ENCODE measurements around the gene LY6G6C. TPM values are rescaled to one million over a fixed set of nuclear protein-coding genes. Genes with fewer than 3 reads are reported as not detected.
A peak's percentile ranks its signal among the peaks of the same experiment; 100 is the strongest.

Gene LY6G6C
- not detected for total RNA-seq

GRCh38 chr6:31721351-31722020 lies at the start of gene LY6G6C:
LY6G6C (minus strand) TSS chr6:31721746; CDS start chr6:31721679, 67 bp downstream.
- no peak within 1 kb of the TSS for H3K27ac Mint-ChIP-seq
- H3K27me3 Mint-ChIP-seq = no peaks in the 10 kb centered on the region

GRCh38 chr6:31770860-31771259 lies 49.3 kb upstream of the LY6G6C start:
- Mint-ChIP-seq H3K36me3 (peaks cover 14% of the 10 kb centered on the region), H3K27me3 (peaks cover 3% of the 10 kb centered on the region), H3K4me3 (no peak overlapping the region), H3K27ac (no peak overlapping the region), H3K4me1 (peaks cover 25% of the 10 kb centered on the region), H3K9me3 (peaks cover 2% of the 10 kb centered on the region)
- no peak for DNase-seq

More at GRCh38 chr6:31721351-31722020, at the start of gene LY6G6C:
- H3K9me3 Mint-ChIP-seq = no peaks in the 10 kb centered on the region
- H3K36me3 Mint-ChIP-seq = peaks cover 4% of the 10 kb centered on the region
- peaks cover 9% of the 10 kb centered on the region for H3K4me1 Mint-ChIP-seq
- no peak for DNase-seq
- H3K4me3 Mint-ChIP-seq = no peak within 1 kb of the TSS

GRCh38 chr6:31769684-31770371 lies 48.3 kb upstream of the LY6G6C start:
- no peak overlapping the region for H3K27ac Mint-ChIP-seq
- peak; percentile 81 for DNase-seq
- peaks cover 18% of the 10 kb centered on the region for H3K4me1 Mint-ChIP-seq
- H3K9me3 Mint-ChIP-seq = peaks cover 2% of the 10 kb centered on the region
- H3K27me3 Mint-ChIP-seq = no peaks in the 10 kb centered on the region
- H3K36me3 Mint-ChIP-seq = peaks cover 18% of the 10 kb centered on the region
- H3K4me3 Mint-ChIP-seq = no peak overlapping the region

- Mint-ChIP-seq H3K27ac (no peak overlapping the region), H3K4me1 (peaks cover 18% of the 10 kb centered on the region)
These were observed 47.1 kb upstream of the LY6G6C start for GRCh38 chr6:31768363-31769257.

GRCh38 chr6:31767096-31767645 lies 45.6 kb upstream of the LY6G6C start:
- no peak overlapping the region for H3K4me3 Mint-ChIP-seq
- H3K27me3 Mint-ChIP-seq = no peaks in the 10 kb centered on the region
- H3K36me3 Mint-ChIP-seq = peaks cover 28% of the 10 kb centered on the region
- no peak overlapping the region for H3K27ac Mint-ChIP-seq
- DNase-seq = no peak
- H3K9me3 Mint-ChIP-seq = peaks cover 2% of the 10 kb centered on the region
- H3K4me1 Mint-ChIP-seq = peaks cover 14% of the 10 kb centered on the region

More at GRCh38 chr6:31768363-31769257, 47.1 kb upstream of the LY6G6C start:
- Mint-ChIP-seq H3K27me3 (no peaks in the 10 kb centered on the region), H3K36me3 (peaks cover 23% of the 10 kb centered on the region), H3K4me3 (no peak overlapping the region), H3K9me3 (peaks cover 2% of the 10 kb centered on the region)
- no peak for DNase-seq

- H3K36me3 Mint-ChIP-seq = peaks cover 29% of the 10 kb centered on the region
- H3K4me1 Mint-ChIP-seq = peaks cover 7% of the 10 kb centered on the region
- DNase-seq = no peak
- H3K4me3 Mint-ChIP-seq = no peak overlapping the region
- H3K27me3 Mint-ChIP-seq = no peaks in the 10 kb centered on the region
- H3K9me3 Mint-ChIP-seq = no peaks in the 10 kb centered on the region
- no peak overlapping the region for H3K27ac Mint-ChIP-seq
These were observed 44.6 kb upstream of the LY6G6C start for GRCh38 chr6:31765910-31766794.

- no peaks in the 10 kb centered on the region for H3K9me3 Mint-ChIP-seq
- H3K36me3 Mint-ChIP-seq = peaks cover 34% of the 10 kb centered on the region
- DNase-seq = no peak
- no peaks in the 10 kb centered on the region for H3K27me3 Mint-ChIP-seq
- no peak overlapping the region for H3K4me3 Mint-ChIP-seq
- peaks cover 5% of the 10 kb centered on the region for H3K4me1 Mint-ChIP-seq
- H3K27ac Mint-ChIP-seq = no peak overlapping the region
These were observed 44.0 kb upstream of the LY6G6C start for GRCh38 chr6:31765559-31765909.

- Mint-ChIP-seq H3K4me3 (no peak overlapping the region), H3K27me3 (no peaks in the 10 kb centered on the region), H3K9me3 (no peaks in the 10 kb centered on the region), H3K27ac (no peak overlapping the region), H3K4me1 (no peaks in the 10 kb centered on the region), H3K36me3 (peaks cover 38% of the 10 kb centered on the region)
- DNase-seq = no peak
These were observed 42.7 kb upstream of the LY6G6C start for GRCh38 chr6:31764198-31764597.

GRCh38 chr6:31763619-31763940 lies 42.0 kb upstream of the LY6G6C start:
- H3K9me3 Mint-ChIP-seq = no peaks in the 10 kb centered on the region
- no peak for DNase-seq
- no peaks in the 10 kb centered on the region for H3K4me1 Mint-ChIP-seq
- peaks cover 44% of the 10 kb centered on the region for H3K36me3 Mint-ChIP-seq
- no peaks in the 10 kb centered on the region for H3K27me3 Mint-ChIP-seq
- no peak overlapping the region for H3K4me3 Mint-ChIP-seq
- H3K27ac Mint-ChIP-seq = no peak overlapping the region

- Mint-ChIP-seq H3K27ac (no peak overlapping the region), H3K4me1 (no peaks in the 10 kb centered on the region), H3K4me3 (no peak overlapping the region), H3K9me3 (no peaks in the 10 kb centered on the region), H3K27me3 (no peaks in the 10 kb centered on the region), H3K36me3 (peaks cover 46% of the 10 kb centered on the region)
- no peak for DNase-seq
These were observed 41.5 kb upstream of the LY6G6C start for GRCh38 chr6:31762878-31763618.

GRCh38 chr6:31762356-31762755 lies 40.8 kb upstream of the LY6G6C start, which contains the start of gene SAPCD1:
SAPCD1 (plus strand) TSS chr6:31762656; CDS start chr6:31763055, 399 bp downstream.
- H3K4me3 Mint-ChIP-seq = no peak within 1 kb of the TSS
- no peaks in the 10 kb centered on the region for H3K4me1 Mint-ChIP-seq
- no peaks in the 10 kb centered on the region for H3K27me3 Mint-ChIP-seq
- peaks cover 47% of the 10 kb centered on the region for H3K36me3 Mint-ChIP-seq
- H3K27ac Mint-ChIP-seq = no peak within 1 kb of the TSS
- no peaks in the 10 kb centered on the region for H3K9me3 Mint-ChIP-seq
- no peak for DNase-seq

- Mint-ChIP-seq H3K4me1 (no peaks in the 10 kb centered on the region), H3K27ac (no peak overlapping the region), H3K27me3 (no peaks in the 10 kb centered on the region), H3K4me3 (no peak overlapping the region), H3K9me3 (no peaks in the 10 kb centered on the region), H3K36me3 (peaks cover 47% of the 10 kb centered on the region)
- no peak for DNase-seq
These were observed 39.8 kb upstream of the LY6G6C start for GRCh38 chr6:31761343-31761742.

GRCh38 chr6:31760790-31761189 lies 39.2 kb upstream of the LY6G6C start:
- H3K4me3 Mint-ChIP-seq = no peak overlapping the region
- no peaks in the 10 kb centered on the region for H3K4me1 Mint-ChIP-seq
- no peak overlapping the region for H3K27ac Mint-ChIP-seq
- peaks cover 47% of the 10 kb centered on the region for H3K36me3 Mint-ChIP-seq
- H3K9me3 Mint-ChIP-seq = no peaks in the 10 kb centered on the region
- H3K27me3 Mint-ChIP-seq = no peaks in the 10 kb centered on the region
- DNase-seq = no peak

GRCh38 chr6:31758281-31758680 lies 36.7 kb upstream of the LY6G6C start:
- peaks cover 35% of the 10 kb centered on the region for H3K36me3 Mint-ChIP-seq
- no peaks in the 10 kb centered on the region for H3K4me1 Mint-ChIP-seq
- H3K27me3 Mint-ChIP-seq = no peaks in the 10 kb centered on the region
- H3K4me3 Mint-ChIP-seq = no peak overlapping the region
- H3K27ac Mint-ChIP-seq = no peak overlapping the region
- H3K9me3 Mint-ChIP-seq = no peaks in the 10 kb centered on the region
- no peak for DNase-seq

All from activated naive CD8-positive, alpha-beta T cell treated with anti-CD3 and anti-CD28 coated beads for 36 hours (primary cell).